ENCODE measurements around the gene VAPA.

VAPA gene

GRCh38 chr18:9987931-9988330, 74.1 kb downstream of the VAPA start:
- POLR2A ChIA-PET (ENCODE audit: low non-redundant PET): no interaction called here
- CTCF ChIA-PET: interaction anchor here (0.6 to 0.7 kb wide), 2 partner anchors 443 to 743 kb away, joined by 3 read pairs; no protein-coding TSS in a partner anchor
- no peak for DNase-seq (ENCODE audit: low spot score)
- no peak overlapping the region for H3K27ac ChIP-seq
- TF ChIP-seq CTCF (conservative IDR thresholded peaks at IDR 0.05; ENCODE audit: low read depth): no peak

- DNase-seq (ENCODE audit: low spot score): no peak
- no peak overlapping the region for H3K27ac ChIP-seq
- TF ChIP-seq CTCF (conservative IDR thresholded peaks at IDR 0.05; ENCODE audit: low read depth): no peak
- CTCF ChIA-PET: interaction anchor here (0.6 to 0.7 kb wide), 2 partner anchors 442 to 742 kb away, joined by 3 read pairs; no protein-coding TSS in a partner anchor
- POLR2A ChIA-PET (ENCODE audit: low non-redundant PET): no interaction called here
These were observed 74.8 kb downstream of the VAPA start for GRCh38 chr18:9988665-9989064.

- no peak for DNase-seq (ENCODE audit: low spot score)
- ChIA-PET CTCF (no interaction called here), POLR2A (ENCODE audit: low non-redundant PET) (no interaction called here)
These were observed 75.7 kb downstream of the VAPA start for GRCh38 chr18:9989481-9989880.

GRCh38 chr18:9991011-9992000, 77.5 kb downstream of the VAPA start:
- CTCF ChIA-PET: no interaction called here
- H3K27ac ChIP-seq: no peak overlapping the region
- TF ChIP-seq CTCF (conservative IDR thresholded peaks at IDR 0.05; ENCODE audit: low read depth): no peak
- no peak for DNase-seq (ENCODE audit: low spot score)
- POLR2A ChIA-PET (ENCODE audit: low non-redundant PET): no interaction called here

More at GRCh38 chr18:9989481-9989880, 75.7 kb downstream of the VAPA start:
- TF ChIP-seq CTCF (conservative IDR thresholded peaks at IDR 0.05; ENCODE audit: low read depth): no peak
- H3K27ac ChIP-seq: no peak overlapping the region

GRCh38 chr18:9992300-9992972, 78.6 kb downstream of the VAPA start:
- TF ChIP-seq CTCF (conservative IDR thresholded peaks at IDR 0.05; ENCODE audit: low read depth): no peak
- no peak overlapping the region for H3K27ac ChIP-seq
- no peak for DNase-seq (ENCODE audit: low spot score)
- ChIA-PET POLR2A (ENCODE audit: low non-redundant PET) (no interaction called here), CTCF (no interaction called here)

GRCh38 chr18:9992973-9993520, 79.2 kb downstream of the VAPA start:
- TF ChIP-seq CTCF (conservative IDR thresholded peaks at IDR 0.05; ENCODE audit: low read depth): no peak
- ChIA-PET CTCF (interaction anchor here (0.8 kb wide), 1 partner anchor 24 kb away, joined by 3 read pairs; no protein-coding TSS in a partner anchor), POLR2A (ENCODE audit: low non-redundant PET) (no interaction called here)
- no peak overlapping the region for H3K27ac ChIP-seq
- no peak for DNase-seq (ENCODE audit: low spot score)
